Endothelial cell of umbilical vein (primary cell): ENCODE measurements around the gene HSD3B7. TPM values are rescaled to one million over a fixed set of nuclear protein-coding genes. Genes with fewer than 3 reads are reported as not detected.

Experiments used
- BruUV-seq: library from RNA; stranded (reverse); fragments of 400-500 nt; replicated peaks from 2 replicates; lab custom pipeline; 2021; lab: Mats Ljungman, UMichigan
- CTCF ChIA-PET: fragments of 300-600, 350-600 bp; sonication (Branson Sonifier 250); formaldehyde crosslinking; loops from one replicate; lab custom pipeline; 2021; ENCODE audit warnings: antibody characterized with exemption, inconsistent platforms; lab: Charles Lee
- POLR2A ChIA-PET: fragments of 300-600, 350-600 bp; sonication (Branson Sonifier 250); formaldehyde crosslinking; loops from one replicate; lab custom pipeline; 2021; ENCODE audit warnings: antibody characterized with exemption, inconsistent platforms; lab: Charles Lee
- DNase-seq: peaks from one replicate; pipeline ENCODE4 v3.0.0-alpha.2; 2011; ENCODE audit warnings: low read depth, low spot score
- FAIRE-seq: peaks from 2 replicates; lab custom pipeline; 2011; peaks lifted over from hg19 to GRCh38; lab: Jason Lieb, UNC
- H2AFZ ChIP-seq: 2 replicates; pipeline ENCODE4 v1.6.0; 2012; ENCODE audit warnings: low read depth, low read length, control low read depth, inconsistent platforms
- H3K27ac ChIP-seq: 2 replicates; pipeline ENCODE4 v1.5.1; 2011; ENCODE audit warnings: low read depth, mild to moderate bottlenecking, control low read depth, low read length, moderate library complexity; ENCODE audit not compliant: insufficient read depth
- H3K27me3 ChIP-seq, 2 experiments: 2 replicates each; pipeline versions ENCODE4 v1.6.0 to v1.6.1; 2011; ENCODE audit warnings: low read length in 2 of 2, mixed read lengths in 1 of 2; ENCODE audit not compliant: control insufficient read depth in 2 of 2, insufficient read depth in 2 of 2
- H3K36me3 ChIP-seq, 2 experiments: 2 replicates in 1 of 2; 3 replicates in 1 of 2; pipeline ENCODE4 v1.5.1; 2011; ENCODE audit warnings: low read length in 2 of 2, mild to moderate bottlenecking in 1 of 2, moderate library complexity in 1 of 2; ENCODE audit not compliant: control insufficient read depth in 2 of 2, insufficient read depth in 2 of 2; ENCODE audit errors: extremely low read depth in 1 of 2
- H3K4me1 ChIP-seq: 3 replicates; pipeline ENCODE4 v1.5.1; 2011; ENCODE audit warnings: mild to moderate bottlenecking, low read length; ENCODE audit not compliant: control insufficient read depth, insufficient read depth; ENCODE audit errors: extremely low read depth
- H3K4me2 ChIP-seq: 2 replicates; pipeline ENCODE4 v1.6.1; 2011; ENCODE audit warnings: low read length, control low read depth, mixed read lengths; ENCODE audit not compliant: insufficient read depth
- H3K4me3 ChIP-seq, 3 experiments: fragments of 200-600 bp in 1 of 3; sonication (generic), shearing (Covaris generic) in 1 of 3; replicated peaks in 1 of 3; 2 replicates each; pipeline ENCODE4 v1.5.1; 2011 to 2016; ENCODE audit warnings: control low read depth in 3 of 3, low read length in 3 of 3, mild to moderate bottlenecking in 2 of 3, inconsistent platforms in 1 of 3, low read depth in 1 of 3, moderate library complexity in 1 of 3; ENCODE audit not compliant: insufficient read depth in 1 of 3
- H3K79me2 ChIP-seq: 2 replicates; pipeline ENCODE4 v1.6.0; 2012; ENCODE audit warnings: low read length, inconsistent platforms; ENCODE audit not compliant: control insufficient read depth, insufficient read depth
- H3K9ac ChIP-seq: replicated peaks from 2 replicates; pipeline ENCODE3; 2011; ENCODE audit warnings: low read length, control low read depth; ENCODE audit not compliant: insufficient read depth; ENCODE audit errors: extremely low read depth
- H3K9me1 ChIP-seq: replicated peaks from 3 replicates; pipeline ENCODE4 v1.6.0; 2011; ENCODE audit warnings: mild to moderate bottlenecking, low read length; ENCODE audit not compliant: control insufficient read depth, insufficient read depth; ENCODE audit errors: extremely low read depth
- H3K9me3 ChIP-seq: replicated peaks from 2 replicates; pipeline ENCODE4 v1.5.1; 2012; ENCODE audit warnings: low read length, inconsistent platforms; ENCODE audit not compliant: control insufficient read depth, insufficient read depth
- H4K20me1 ChIP-seq: replicated peaks from 2 replicates; pipeline ENCODE3; 2011; ENCODE audit warnings: mild to moderate bottlenecking, low read length; ENCODE audit not compliant: control insufficient read depth, insufficient read depth; ENCODE audit errors: extremely low read depth
- EZH2 ChIP-seq: IDR thresholded peaks from 2 replicates; pipeline ENCODE4 v1.6.1; 2012; ENCODE audit warnings: borderline replicate concordance, low read depth, mild to moderate bottlenecking, moderate library complexity, low read length, inconsistent platforms; ENCODE audit not compliant: severe bottlenecking
- FOS ChIP-seq: IDR thresholded peaks from 2 replicates; pipeline ENCODE4 v1.6.1; 2011; ENCODE audit warnings: mild to moderate bottlenecking, low read length, moderate library complexity, borderline replicate concordance; ENCODE audit not compliant: insufficient read depth
- JUN ChIP-seq: IDR thresholded peaks from 2 replicates; pipeline ENCODE4 v1.6.1; 2011; ENCODE audit warnings: borderline replicate concordance, low read depth; ENCODE audit not compliant: insufficient read length, insufficient read depth
- MYC ChIP-seq: IDR thresholded peaks from one replicate; pipeline ENCODE4 v1.6.1; 2011; ENCODE audit warnings: mild to moderate bottlenecking, low read depth, low read length
- POLR2A ChIP-seq: IDR thresholded peaks from 2 replicates; pipeline ENCODE4 v1.6.1; 2012; ENCODE audit warnings: low read depth, mild to moderate bottlenecking, control low read depth, low read length
- POLR2AphosphoS5 ChIP-seq: IDR thresholded peaks from 2 replicates; pipeline ENCODE4 v1.6.1; 2012; ENCODE audit warnings: low read depth, mild to moderate bottlenecking, control low read depth, low read length, moderate library complexity; ENCODE audit not compliant: insufficient read depth
- dilution Hi-C: fragments of 300-500 bp; cut with MboI; formaldehyde crosslinking; loops from one replicate; pipeline ENCODE4 v1.15.0; 2019; ENCODE audit warnings: low sequenced_read_pairs; ENCODE audit not compliant: extremely low pct_ligation_motif_present
- intact Hi-C: fragments of 100-400 bp; cut with micrococcal nuclease; formaldehyde crosslinking; loops from one replicate; pipeline ENCODE4 v1.10.0; 2022
- polyA plus RNA-seq, 4 experiments: library from polyadenylated mRNA; depleted of rRNA in 3 of 4; stranded (reverse) in 3 of 4; unstranded in 1 of 4; fragments of >200 nt; gene quantifications; 2 replicates each; pipeline versions ENCODE4 v1.2.1 to v1.2.3, GENCODE V29; 2011 to 2012; ENCODE audit warnings: missing spikeins in 1 of 4
- total RNA-seq: library from RNA; stranded (reverse); gene quantifications from 2 replicates; pipeline ENCODE4 v1.2.3, GENCODE V29; 2021
- TF ChIP-seq, protein P1 (sequence below), 2 donors: IDR thresholded peaks; 1 replicate in 1 of 2; 2 replicates in 1 of 2; pipeline ENCODE4 v1.5.1; 2011; ENCODE audit warnings: low read length in 2 of 2, mild to moderate bottlenecking in 2 of 2, moderate library complexity in 2 of 2, control low read depth in 1 of 2, inconsistent platforms in 1 of 2, low read depth in 1 of 2; ENCODE audit not compliant: insufficient read depth in 1 of 2; ENCODE audit errors: extremely low read depth in 1 of 2

Gene HSD3B7
- total and polyA plus RNA-seq, 2 donors (not counting 3 experiments of a cell fraction or from before 2014, with no cell fraction given) = 3.5 to 4.8 TPM

DNA sequence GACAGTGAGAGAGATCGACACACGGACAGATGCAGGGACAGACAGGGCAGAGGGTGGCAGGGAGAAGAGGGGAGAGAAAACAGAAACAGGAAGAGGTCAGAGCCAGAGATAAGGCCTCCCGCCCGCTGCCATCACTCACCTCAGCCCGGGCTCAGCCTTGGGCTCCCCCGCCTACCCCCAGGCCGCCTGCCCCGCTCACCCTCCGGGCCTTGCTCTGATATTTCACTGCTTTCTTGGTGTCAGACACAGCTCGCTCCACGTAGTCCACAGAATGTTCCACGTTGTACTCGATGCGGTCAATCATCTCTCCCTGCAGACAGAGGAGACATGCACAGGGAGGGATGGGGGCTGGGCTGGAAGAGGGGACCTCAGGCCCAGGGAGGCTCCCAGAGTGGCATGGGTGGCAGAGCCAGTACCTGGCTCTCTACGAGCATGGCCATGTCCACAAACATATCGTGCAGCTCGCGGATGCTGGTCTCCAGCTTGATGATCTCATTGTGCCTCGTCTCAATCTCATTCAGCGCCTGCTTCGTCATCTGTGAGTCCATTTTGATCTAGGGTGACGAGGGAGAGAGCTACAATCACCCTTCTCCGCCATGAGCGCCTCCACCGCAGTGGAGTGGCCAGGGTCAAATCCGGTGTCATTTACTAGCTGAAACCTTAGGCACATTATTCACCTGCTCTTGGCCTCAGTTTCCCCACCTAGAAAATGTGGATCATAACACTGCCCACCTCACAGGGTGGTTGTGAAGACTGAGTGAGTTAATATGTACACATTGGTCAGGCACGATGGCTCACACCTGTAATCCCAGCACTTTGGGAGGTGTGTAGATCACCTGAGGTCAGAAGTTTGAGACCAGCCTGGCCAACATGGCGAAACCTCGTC is 8.2 kb downstream of the HSD3B7 start:
- Histone ChIP-seq H3K4me3 (no peak overlapping the region), H3K9ac (no peak overlapping the region), H3K27me3 (no peaks in the 10 kb centered on the region), H4K20me1 (no peaks in the 10 kb centered on the region), H3K9me1 (no peaks in the 10 kb centered on the region), H2AFZ (no peak overlapping the region), H3K9me3 (no peaks in the 10 kb centered on the region), H3K4me1 (no peaks in the 10 kb centered on the region), H3K79me2 (no peaks in the 10 kb centered on the region), H3K36me3 (no peaks in the 10 kb centered on the region), H3K4me2 (no peak overlapping the region), H3K27ac (no peak overlapping the region)
- no peak for TF ChIP-seq EZH2
- intact Hi-C loops (no loop called here), dilution Hi-C loops (no loop called here)
- DNase-seq (no peak), FAIRE-seq (no peak)
- BruUV-seq = no TSS peak
- CTCF ChIA-PET = interaction anchor here (1.2 to 2.8 kb wide), 2 partner anchors 8 to 11 kb away, joined by 5 to 17 read pairs; partner anchors contain the start of gene HSD3B7
- POLR2A ChIA-PET = interaction anchor here (0.6 kb wide), 1 partner anchor 103 kb away, joined by 3 read pairs; no protein-coding TSS in a partner anchor

DNA sequence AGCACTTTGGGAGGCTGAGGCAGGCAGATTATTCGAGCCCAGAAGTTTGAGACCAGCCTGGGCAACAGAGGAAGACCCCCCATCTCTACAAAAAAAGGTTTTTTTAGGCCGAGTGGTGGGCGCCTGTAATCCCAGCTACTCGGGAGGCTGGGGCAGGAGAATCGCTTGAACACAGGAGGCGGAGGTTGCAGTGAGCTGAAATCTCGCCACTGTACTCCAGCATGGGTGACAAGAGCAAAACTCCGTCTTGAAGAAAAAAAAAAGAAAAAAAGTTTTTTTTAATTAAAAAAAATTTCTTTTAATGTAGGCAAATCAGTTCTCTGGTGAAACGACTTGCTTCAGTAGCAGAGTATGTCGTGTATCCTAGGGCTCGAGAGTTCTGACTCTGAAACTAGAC is 10.9 kb downstream of the HSD3B7 start:
- Histone ChIP-seq H3K9me3 (no peaks in the 10 kb centered on the region), H3K36me3 (no peaks in the 10 kb centered on the region), H3K27me3 (no peaks in the 10 kb centered on the region), H3K9ac (no peak overlapping the region), H4K20me1 (no peaks in the 10 kb centered on the region), H3K27ac (no peak overlapping the region), H3K79me2 (no peaks in the 10 kb centered on the region), H3K9me1 (no peaks in the 10 kb centered on the region), H2AFZ (peak overlapping the region; percentile 79), H3K4me3 (no peak overlapping the region), H3K4me2 (no peak overlapping the region), H3K4me1 (no peaks in the 10 kb centered on the region)
- ChIA-PET POLR2A (no interaction called here), CTCF (interaction anchor here (1.5 to 1.6 kb wide), 2 partner anchors 10 to 11 kb away, joined by 3 to 5 read pairs; no protein-coding TSS in a partner anchor)
- no peak for DNase-seq
- dilution Hi-C loops = no loop called here
- BruUV-seq = no TSS peak
- intact Hi-C loops = loop anchor here (2.0 kb wide), 1 partner anchor 79 kb away; the partner anchor contains the start of genes ZNF646 and ZNF668
- TF ChIP-seq, protein P1, sequence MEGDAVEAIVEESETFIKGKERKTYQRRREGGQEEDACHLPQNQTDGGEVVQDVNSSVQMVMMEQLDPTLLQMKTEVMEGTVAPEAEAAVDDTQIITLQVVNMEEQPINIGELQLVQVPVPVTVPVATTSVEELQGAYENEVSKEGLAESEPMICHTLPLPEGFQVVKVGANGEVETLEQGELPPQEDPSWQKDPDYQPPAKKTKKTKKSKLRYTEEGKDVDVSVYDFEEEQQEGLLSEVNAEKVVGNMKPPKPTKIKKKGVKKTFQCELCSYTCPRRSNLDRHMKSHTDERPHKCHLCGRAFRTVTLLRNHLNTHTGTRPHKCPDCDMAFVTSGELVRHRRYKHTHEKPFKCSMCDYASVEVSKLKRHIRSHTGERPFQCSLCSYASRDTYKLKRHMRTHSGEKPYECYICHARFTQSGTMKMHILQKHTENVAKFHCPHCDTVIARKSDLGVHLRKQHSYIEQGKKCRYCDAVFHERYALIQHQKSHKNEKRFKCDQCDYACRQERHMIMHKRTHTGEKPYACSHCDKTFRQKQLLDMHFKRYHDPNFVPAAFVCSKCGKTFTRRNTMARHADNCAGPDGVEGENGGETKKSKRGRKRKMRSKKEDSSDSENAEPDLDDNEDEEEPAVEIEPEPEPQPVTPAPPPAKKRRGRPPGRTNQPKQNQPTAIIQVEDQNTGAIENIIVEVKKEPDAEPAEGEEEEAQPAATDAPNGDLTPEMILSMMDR (IDR thresholded peaks at IDR 0.05; ENCODE audit: extremely low read depth in 1 of 2, insufficient read depth in 1 of 2, low read depth in 1 of 2, low read length in 2 of 2) = no peak
- TF ChIP-seq POLR2AphosphoS5 (no peak), POLR2A (no peak), EZH2 (no peak), JUN (no peak), FOS (no peak), MYC (no peak)
- no peak for FAIRE-seq
